ENCODE measurements around the gene POLDIP2.
"Not testable (repeated sequence)": the region's sequence is repeated elsewhere in the genome, so short reads cannot be mapped to it uniquely, and the experiment has no call there.

POLDIP2 gene

DNA sequence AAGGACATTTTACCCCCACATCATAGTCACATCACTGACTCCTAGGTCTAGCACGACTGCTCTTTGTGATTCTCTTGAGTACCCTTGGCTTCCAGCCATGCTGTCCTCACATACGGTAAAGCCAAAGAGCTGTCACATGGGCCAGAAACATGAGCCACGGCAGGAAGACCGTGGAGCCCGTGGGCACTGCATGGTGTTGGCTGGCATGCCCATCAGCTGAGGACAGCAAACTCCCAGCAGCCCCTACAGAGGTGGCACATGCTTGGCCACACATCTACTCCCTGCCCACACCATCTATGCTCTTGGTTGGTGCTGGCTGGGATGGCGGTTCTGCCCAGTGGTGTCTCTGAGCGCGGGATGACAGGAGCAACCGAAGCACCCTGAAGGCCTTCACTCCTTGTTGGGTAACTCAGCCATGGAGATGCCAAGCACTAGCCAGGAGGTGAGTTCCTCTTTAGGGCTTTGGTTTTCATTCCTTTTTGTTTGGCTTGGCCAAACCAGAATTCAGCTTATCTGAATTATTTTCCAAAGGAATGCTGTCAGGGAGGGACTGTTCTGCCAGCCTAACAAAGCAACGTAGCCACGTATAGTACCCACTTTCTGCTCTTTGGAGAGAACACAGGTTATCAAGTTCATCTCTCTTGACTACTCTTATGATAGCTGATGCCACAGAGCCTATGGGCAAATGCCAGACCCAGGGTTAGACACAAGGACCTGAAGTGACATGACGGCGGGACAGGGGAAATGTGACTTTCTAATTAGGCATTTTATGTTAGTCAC, 11.7 kb downstream of the POLDIP2 start:
- H3K4me3 ChIP-seq (ENCODE audit: insufficient read depth, low read depth, low read length, poor library complexity, severe bottlenecking), result no peak overlapping the region
- no peak for DNase-seq
- H3K36me3 ChIP-seq (ENCODE audit: control insufficient read depth, insufficient read depth, low read length), result peaks cover 85% of the 10 kb centered on the region
- H3K27ac ChIP-seq (ENCODE audit: insufficient read depth, low read length, poor library complexity, severe bottlenecking), result no peak overlapping the region
- H3K27me3 ChIP-seq (replicated peaks; ENCODE audit: control insufficient read depth, insufficient read depth, low read length, poor library complexity, severe bottlenecking), result no peaks in the 10 kb centered on the region
- no peaks in the 10 kb centered on the region for H3K9me3 ChIP-seq (ENCODE audit: control insufficient read depth, low read length)
- no peaks in the 10 kb centered on the region for H3K4me1 ChIP-seq (ENCODE audit: control insufficient read depth, insufficient read depth, low read length, poor library complexity, severe bottlenecking)

DNA sequence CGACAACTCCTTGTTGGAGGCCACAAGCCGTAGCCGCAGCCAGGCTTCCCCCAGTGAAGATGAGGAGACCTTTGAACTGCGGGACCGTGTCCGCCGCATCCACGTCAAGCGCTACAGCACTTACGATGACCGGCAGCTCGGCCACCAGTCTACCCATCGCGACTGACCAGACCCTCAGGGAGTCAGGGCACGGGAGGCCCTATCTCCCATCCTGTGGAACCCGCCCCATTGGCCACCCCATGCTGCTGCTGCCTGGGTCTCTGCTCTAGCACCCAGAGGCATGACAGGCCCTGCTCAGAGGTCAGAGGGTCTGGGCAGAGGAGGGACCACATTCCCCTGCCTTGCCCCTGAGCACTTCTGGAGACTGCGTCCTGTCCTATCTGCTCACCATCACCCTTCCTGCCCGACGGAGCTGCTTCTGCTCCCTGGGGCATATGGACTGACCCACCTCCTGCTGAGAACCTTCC, 12.9 kb downstream of the POLDIP2 start:
- no peaks in the 10 kb centered on the region for H3K4me1 ChIP-seq (ENCODE audit: control insufficient read depth, insufficient read depth, low read length, poor library complexity, severe bottlenecking)
- no peak for DNase-seq
- H3K36me3 ChIP-seq (ENCODE audit: control insufficient read depth, insufficient read depth, low read length), result peaks cover 82% of the 10 kb centered on the region
- no peak overlapping the region for H3K27ac ChIP-seq (ENCODE audit: insufficient read depth, low read length, poor library complexity, severe bottlenecking)
- no peaks in the 10 kb centered on the region for H3K9me3 ChIP-seq (ENCODE audit: control insufficient read depth, low read length)
- H3K4me3 ChIP-seq (ENCODE audit: insufficient read depth, low read depth, low read length, poor library complexity, severe bottlenecking), result no peak overlapping the region
- H3K27me3 ChIP-seq (replicated peaks; ENCODE audit: control insufficient read depth, insufficient read depth, low read length, poor library complexity, severe bottlenecking), result no peaks in the 10 kb centered on the region

DNA sequence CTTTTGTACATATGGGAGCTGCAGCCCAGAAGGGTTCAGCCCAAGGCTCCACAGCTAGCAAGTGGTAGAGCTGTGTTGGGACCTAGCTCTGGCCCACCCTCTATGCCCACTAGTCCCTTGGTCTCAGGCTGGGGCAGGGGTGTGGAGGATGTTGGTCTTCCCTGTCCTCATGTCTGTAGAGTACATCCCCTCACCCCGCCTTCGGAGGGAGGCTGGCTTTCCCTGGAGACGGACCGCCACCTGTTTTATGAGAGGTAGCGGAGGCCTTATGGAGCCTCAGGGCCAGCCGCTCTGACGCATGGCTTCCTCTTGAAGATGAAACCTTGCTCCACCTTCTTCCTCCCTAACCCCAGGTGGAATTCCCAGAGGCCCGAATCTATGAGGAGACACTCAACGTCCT, 13.3 kb downstream of the POLDIP2 start:
- DNase-seq, result no peak
- Histone ChIP-seq H3K36me3 (ENCODE audit: control insufficient read depth, insufficient read depth, low read length) (peaks cover 77% of the 10 kb centered on the region), H3K9me3 (ENCODE audit: control insufficient read depth, low read length) (no peaks in the 10 kb centered on the region), H3K4me1 (ENCODE audit: control insufficient read depth, insufficient read depth, low read length, poor library complexity, severe bottlenecking) (no peaks in the 10 kb centered on the region), H3K4me3 (ENCODE audit: insufficient read depth, low read depth, low read length, poor library complexity, severe bottlenecking) (no peak overlapping the region), H3K27me3 (replicated peaks; ENCODE audit: control insufficient read depth, insufficient read depth, low read length, poor library complexity, severe bottlenecking) (no peaks in the 10 kb centered on the region), H3K27ac (ENCODE audit: insufficient read depth, low read length, poor library complexity, severe bottlenecking) (no peak overlapping the region)

DNA sequence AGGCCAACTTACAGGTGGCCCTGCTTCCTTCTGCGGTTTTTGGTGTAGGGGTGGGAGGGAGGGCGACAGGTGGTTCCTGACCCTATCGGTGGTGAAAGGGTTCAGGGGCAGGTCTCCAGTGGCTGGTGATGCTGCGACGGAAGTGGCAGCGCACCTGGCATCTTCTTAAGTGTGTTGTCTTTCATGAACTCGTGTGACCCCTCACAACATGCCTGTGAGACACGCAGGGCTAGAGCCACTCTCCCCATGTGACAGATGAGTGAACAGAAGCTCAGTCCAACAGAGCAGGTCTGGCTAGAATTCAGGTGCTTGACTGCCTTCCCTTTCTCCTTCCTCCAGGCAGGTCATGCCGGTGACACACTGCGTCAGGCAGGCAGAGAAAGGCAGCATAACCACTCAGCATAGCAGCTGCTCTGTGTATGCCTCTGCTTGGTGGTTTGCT, 13.8 kb downstream of the POLDIP2 start:
- H3K36me3 ChIP-seq (ENCODE audit: control insufficient read depth, insufficient read depth, low read length), result peaks cover 73% of the 10 kb centered on the region

DNA sequence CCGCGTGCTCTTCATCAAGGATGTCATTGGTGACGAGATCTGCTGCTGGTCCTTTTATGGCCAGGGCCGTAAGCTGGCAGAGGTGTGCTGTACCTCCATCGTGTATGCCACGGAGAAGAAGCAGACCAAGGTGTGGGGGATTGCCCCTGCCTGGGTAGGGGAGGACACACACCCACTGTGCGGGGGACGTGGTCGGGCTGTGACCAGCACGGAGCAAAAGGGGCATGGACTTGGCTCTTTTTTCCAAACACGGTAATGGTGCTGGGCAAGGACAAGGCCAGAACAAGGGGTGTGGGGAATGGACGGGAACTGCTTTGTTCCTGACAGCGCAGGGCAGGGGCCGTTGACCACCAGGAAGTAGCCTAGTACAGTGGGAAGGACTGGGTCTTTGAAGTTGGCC, 15.0 kb downstream of the POLDIP2 start:
- Histone ChIP-seq H3K4me3 (ENCODE audit: insufficient read depth, low read depth, low read length, poor library complexity, severe bottlenecking) (no peak overlapping the region), H3K27me3 (replicated peaks; ENCODE audit: control insufficient read depth, insufficient read depth, low read length, poor library complexity, severe bottlenecking) (no peaks in the 10 kb centered on the region), H3K27ac (ENCODE audit: insufficient read depth, low read length, poor library complexity, severe bottlenecking) (no peak overlapping the region), H3K9me3 (ENCODE audit: control insufficient read depth, low read length) (no peaks in the 10 kb centered on the region), H3K4me1 (ENCODE audit: control insufficient read depth, insufficient read depth, low read length, poor library complexity, severe bottlenecking) (no peaks in the 10 kb centered on the region), H3K36me3 (ENCODE audit: control insufficient read depth, insufficient read depth, low read length) (peaks cover 62% of the 10 kb centered on the region)
- no peak for DNase-seq

More for the DNA sequence above, 13.8 kb downstream of the POLDIP2 start:
- Histone ChIP-seq H3K9me3 (ENCODE audit: control insufficient read depth, low read length) (no peaks in the 10 kb centered on the region), H3K4me1 (ENCODE audit: control insufficient read depth, insufficient read depth, low read length, poor library complexity, severe bottlenecking) (no peaks in the 10 kb centered on the region), H3K4me3 (ENCODE audit: insufficient read depth, low read depth, low read length, poor library complexity, severe bottlenecking) (no peak overlapping the region), H3K27ac (ENCODE audit: insufficient read depth, low read length, poor library complexity, severe bottlenecking) (no peak overlapping the region), H3K27me3 (replicated peaks; ENCODE audit: control insufficient read depth, insufficient read depth, low read length, poor library complexity, severe bottlenecking) (no peaks in the 10 kb centered on the region)
- DNase-seq, result no peak

DNA sequence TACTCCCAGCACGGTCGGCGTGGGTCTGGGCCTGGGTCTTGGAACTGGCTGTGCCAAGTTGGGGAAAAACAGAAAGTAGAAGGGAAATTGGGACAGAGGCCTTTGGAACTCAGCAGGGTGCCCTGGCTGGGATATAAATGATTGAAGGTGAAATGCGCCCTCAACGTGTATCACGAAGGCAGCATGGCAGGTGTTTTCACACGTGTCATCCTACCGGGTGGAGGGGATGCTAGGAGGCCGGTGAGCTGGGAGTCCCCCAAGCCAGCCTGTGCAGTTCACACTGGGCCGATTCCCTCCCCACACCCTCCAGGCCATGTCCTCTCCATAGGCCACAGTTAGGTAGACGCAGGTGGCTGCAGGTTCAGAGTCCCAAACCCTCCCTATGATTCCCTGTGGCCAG, 15.8 kb downstream of the POLDIP2 start:
- H3K27ac ChIP-seq (ENCODE audit: insufficient read depth, low read length, poor library complexity, severe bottlenecking), result no peak overlapping the region
- no peak overlapping the region for H3K4me3 ChIP-seq (ENCODE audit: insufficient read depth, low read depth, low read length, poor library complexity, severe bottlenecking)
- peaks cover 54% of the 10 kb centered on the region for H3K36me3 ChIP-seq (ENCODE audit: control insufficient read depth, insufficient read depth, low read length)
- no peaks in the 10 kb centered on the region for H3K27me3 ChIP-seq (replicated peaks; ENCODE audit: control insufficient read depth, insufficient read depth, low read length, poor library complexity, severe bottlenecking)
- no peak for DNase-seq
- H3K4me1 ChIP-seq (ENCODE audit: control insufficient read depth, insufficient read depth, low read length, poor library complexity, severe bottlenecking), result peaks cover 4% of the 10 kb centered on the region
- H3K9me3 ChIP-seq (ENCODE audit: control insufficient read depth, low read length), result no peaks in the 10 kb centered on the region

DNA sequence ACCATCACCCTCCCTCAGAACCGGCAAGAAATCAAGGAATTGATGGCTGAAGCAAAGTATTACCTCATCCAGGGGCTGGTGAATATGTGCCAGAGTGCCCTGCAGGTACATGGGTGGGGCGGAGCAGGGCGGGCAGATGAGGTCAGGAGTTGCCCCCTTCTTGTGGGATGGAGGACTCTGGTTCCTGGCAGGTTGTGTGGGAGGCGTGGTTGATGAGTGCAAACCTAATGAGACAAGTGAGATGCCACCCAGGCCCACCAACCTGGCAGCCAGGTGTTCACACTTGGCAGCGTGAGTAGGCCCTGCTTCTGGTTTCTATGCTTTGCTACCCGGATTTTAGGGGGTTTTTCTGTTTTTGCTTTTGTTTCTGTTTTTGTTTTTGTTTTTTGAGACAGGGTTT, 17.0 kb downstream of the POLDIP2 start:
- H3K9me3 ChIP-seq (ENCODE audit: control insufficient read depth, low read length), result no peaks in the 10 kb centered on the region
- peaks cover 11% of the 10 kb centered on the region for H3K4me1 ChIP-seq (ENCODE audit: control insufficient read depth, insufficient read depth, low read length, poor library complexity, severe bottlenecking)
- no peak for DNase-seq
- no peak overlapping the region for H3K4me3 ChIP-seq (ENCODE audit: insufficient read depth, low read depth, low read length, poor library complexity, severe bottlenecking)
- H3K36me3 ChIP-seq (ENCODE audit: control insufficient read depth, insufficient read depth, low read length), result peaks cover 43% of the 10 kb centered on the region
- no peak overlapping the region for H3K27ac ChIP-seq (ENCODE audit: insufficient read depth, low read length, poor library complexity, severe bottlenecking)
- no peaks in the 10 kb centered on the region for H3K27me3 ChIP-seq (replicated peaks; ENCODE audit: control insufficient read depth, insufficient read depth, low read length, poor library complexity, severe bottlenecking)

DNA sequence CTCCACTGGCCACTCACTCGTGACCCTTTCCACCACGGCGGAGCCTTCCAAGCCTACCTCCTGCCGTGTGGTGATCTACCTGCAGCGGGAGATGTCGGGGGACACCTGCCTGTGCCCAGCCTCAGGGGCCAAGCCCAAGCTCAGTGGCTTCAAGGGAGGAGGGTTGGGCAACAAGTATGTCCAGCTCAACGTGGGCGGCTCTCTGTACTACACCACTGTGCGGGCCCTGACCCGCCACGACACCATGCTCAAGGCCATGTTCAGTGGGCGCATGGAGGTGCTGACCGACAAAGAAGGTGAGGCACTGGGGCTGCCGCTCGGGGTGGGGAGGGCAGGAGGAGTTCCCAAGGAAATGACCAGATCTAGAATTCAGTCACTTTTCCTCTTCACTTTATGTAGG, 17.9 kb downstream of the POLDIP2 start:
- Histone ChIP-seq H3K36me3 (ENCODE audit: control insufficient read depth, insufficient read depth, low read length) (peaks cover 35% of the 10 kb centered on the region), H3K4me3 (ENCODE audit: insufficient read depth, low read depth, low read length, poor library complexity, severe bottlenecking) (no peak overlapping the region), H3K27ac (ENCODE audit: insufficient read depth, low read length, poor library complexity, severe bottlenecking) (no peak overlapping the region)

DNA sequence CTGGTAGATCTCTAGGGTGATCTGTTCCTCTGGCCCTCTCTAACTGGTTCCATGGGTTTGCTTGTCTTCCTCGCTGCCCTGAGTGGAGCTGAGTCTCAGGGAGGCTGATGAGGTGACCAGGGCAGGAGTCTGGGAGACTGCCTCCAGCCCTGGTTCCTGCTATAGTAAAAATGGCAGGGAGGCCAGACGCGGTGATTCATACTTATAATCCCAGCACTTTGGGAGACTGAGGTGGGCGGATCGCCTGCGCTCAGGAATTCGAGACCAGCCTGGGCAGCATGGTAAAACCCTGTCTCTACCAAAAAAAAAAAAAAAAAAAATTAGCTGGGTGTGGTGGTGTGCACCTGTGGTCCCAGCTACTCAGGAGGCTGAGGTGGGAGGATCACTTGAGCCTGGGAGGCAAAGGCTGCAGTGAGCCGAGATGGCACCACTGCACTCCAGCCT, 18.5 kb downstream of the POLDIP2 start:
- H3K4me3 ChIP-seq (ENCODE audit: insufficient read depth, low read depth, low read length, poor library complexity, severe bottlenecking); DNase-seq; H3K27me3 ChIP-seq (replicated peaks; ENCODE audit: control insufficient read depth, insufficient read depth, low read length, poor library complexity, severe bottlenecking); H3K27ac ChIP-seq (ENCODE audit: insufficient read depth, low read length, poor library complexity, severe bottlenecking); H3K9me3 ChIP-seq (ENCODE audit: control insufficient read depth, low read length): not testable (repeated sequence)
- Histone ChIP-seq H3K36me3 (ENCODE audit: control insufficient read depth, insufficient read depth, low read length) (peaks cover 31% of the 10 kb centered on the region), H3K4me1 (ENCODE audit: control insufficient read depth, insufficient read depth, low read length, poor library complexity, severe bottlenecking) (peaks cover 18% of the 10 kb centered on the region)

More for the DNA sequence above, 17.9 kb downstream of the POLDIP2 start:
- Histone ChIP-seq H3K4me1 (ENCODE audit: control insufficient read depth, insufficient read depth, low read length, poor library complexity, severe bottlenecking) (peaks cover 18% of the 10 kb centered on the region), H3K9me3 (ENCODE audit: control insufficient read depth, low read length) (no peaks in the 10 kb centered on the region), H3K27me3 (replicated peaks; ENCODE audit: control insufficient read depth, insufficient read depth, low read length, poor library complexity, severe bottlenecking) (no peaks in the 10 kb centered on the region)
- DNase-seq, result no peak

DNA sequence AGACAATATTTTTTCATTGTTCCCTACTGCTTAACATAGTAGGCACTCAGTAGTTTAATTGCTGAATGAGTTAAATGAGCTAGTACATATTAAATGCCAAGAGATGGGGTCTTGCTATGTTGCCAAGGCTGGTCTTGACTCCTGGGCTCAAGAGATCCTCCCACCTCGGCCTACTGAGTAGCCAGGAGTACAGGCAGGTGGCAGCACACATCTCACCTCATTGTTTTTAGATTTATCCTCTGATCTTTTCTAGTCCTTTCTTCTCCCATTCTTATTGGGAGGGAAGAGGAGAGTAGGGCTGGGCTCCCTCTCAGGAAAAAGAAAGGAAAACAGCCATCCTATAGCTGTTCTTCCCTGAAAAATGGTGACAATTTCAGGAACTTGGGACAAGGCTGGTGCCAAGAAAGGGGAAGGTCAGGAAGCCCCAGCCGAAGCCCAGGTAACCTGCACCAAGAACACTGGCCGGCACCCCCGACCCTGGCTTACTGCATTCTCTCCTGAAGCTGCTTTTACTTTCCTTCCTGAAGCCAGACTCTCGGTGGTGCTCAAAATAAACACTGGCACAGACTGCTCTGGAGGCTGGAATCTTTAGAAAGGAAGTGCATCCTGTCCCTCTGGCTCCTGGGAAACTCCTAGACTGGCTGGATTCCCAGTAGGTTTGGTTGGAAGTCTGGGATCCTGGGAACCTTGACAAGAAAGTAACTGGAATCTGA, 19.1 kb downstream of the POLDIP2 start:
- H3K27ac ChIP-seq (ENCODE audit: insufficient read depth, low read length, poor library complexity, severe bottlenecking), result no peak overlapping the region

More for the DNA sequence above, 19.1 kb downstream of the POLDIP2 start:
- peaks cover 18% of the 10 kb centered on the region for H3K4me1 ChIP-seq (ENCODE audit: control insufficient read depth, insufficient read depth, low read length, poor library complexity, severe bottlenecking)
- no peak overlapping the region for H3K4me3 ChIP-seq (ENCODE audit: insufficient read depth, low read depth, low read length, poor library complexity, severe bottlenecking)
- no peak for DNase-seq
- no peaks in the 10 kb centered on the region for H3K27me3 ChIP-seq (replicated peaks; ENCODE audit: control insufficient read depth, insufficient read depth, low read length, poor library complexity, severe bottlenecking)
- no peaks in the 10 kb centered on the region for H3K9me3 ChIP-seq (ENCODE audit: control insufficient read depth, low read length)
- H3K36me3 ChIP-seq (ENCODE audit: control insufficient read depth, insufficient read depth, low read length), result peaks cover 30% of the 10 kb centered on the region

Measured in effector memory CD4-positive, alpha-beta T cell (primary cell).